8988T (cell line): ENCODE data around the gene CEP295NL.
"Not testable (repeated sequence)": the region's sequence is repeated elsewhere in the genome, so short reads cannot be mapped to it uniquely, and the experiment has no call there.

Experiments
- DNase-seq: peaks from one replicate; pipeline ENCODE4 v3.0.0; 2011

The CEP295NL gene

DNA sequence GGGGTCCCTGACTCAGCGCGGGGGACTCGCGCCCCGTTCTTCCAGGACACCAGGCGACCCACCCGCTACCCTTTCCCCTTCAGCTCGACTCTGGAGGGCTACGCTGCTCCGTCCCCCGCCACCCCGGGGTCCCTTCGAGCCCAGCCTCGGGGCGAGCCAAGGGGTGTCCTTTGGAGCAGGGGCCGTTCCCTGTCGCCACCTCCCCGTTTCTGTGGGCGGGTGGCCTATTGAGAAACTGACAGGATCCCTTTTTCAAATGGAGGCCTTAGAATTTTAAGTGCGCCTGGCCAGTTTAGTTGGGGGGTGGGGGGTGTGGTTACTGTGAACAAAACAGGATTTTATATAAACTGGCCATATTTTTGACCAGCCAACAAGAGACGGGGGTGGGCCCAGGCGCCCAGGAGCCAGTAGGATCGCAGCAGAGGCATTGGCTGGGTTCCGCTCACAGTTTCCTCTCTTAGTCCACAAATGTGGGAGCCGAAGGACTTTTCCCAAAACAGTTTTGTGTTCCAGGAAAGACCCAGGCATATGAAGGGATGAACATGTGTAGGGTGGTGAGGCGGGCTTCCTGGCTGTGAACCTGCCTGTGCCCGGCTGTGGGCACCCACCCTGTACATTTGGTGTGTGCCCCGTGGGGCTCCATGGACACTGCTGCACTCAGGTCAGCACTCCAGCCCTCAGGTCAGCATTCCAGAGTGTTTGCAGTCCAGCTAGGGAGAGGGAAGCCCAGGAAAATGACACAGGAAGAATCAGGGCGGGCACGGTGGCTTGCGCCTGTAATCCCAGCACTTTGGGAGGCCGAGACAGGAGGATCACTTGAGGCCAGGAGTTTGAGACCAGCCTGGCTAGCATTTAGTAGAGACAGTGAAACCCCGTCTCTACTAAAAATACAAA is 22.9 kb upstream of the CEP295NL start:
- no peak for DNase-seq

DNA sequence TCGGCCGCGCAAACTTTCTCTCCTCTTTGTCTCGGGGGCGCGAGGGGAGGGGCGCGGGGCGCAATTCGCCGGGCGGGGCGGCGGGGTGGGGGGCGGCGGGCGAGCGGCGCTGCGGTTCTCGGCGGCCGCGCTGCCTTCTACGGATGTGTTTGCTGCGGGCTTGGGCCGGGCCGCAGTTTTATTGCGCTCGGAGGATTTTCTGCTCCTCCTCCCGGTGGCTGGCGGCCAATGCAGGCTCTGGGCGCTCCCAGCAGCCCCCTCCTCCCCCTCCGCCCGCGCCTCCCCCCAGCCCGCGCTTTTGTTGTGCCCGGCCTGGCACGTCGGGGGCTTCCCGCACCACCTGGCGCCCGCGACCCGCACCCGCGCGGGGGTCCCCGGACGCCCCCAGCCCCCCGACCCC is 22.2 kb upstream of the CEP295NL start, which contains the start of gene TIMP2:
Gene TIMP2, minus strand, starts transcription at position 154 of the 400 bp plus-strand sequence. CDS start 299 bp downstream, outside the sequence.
- peak; percentile 81 for DNase-seq

DNA sequence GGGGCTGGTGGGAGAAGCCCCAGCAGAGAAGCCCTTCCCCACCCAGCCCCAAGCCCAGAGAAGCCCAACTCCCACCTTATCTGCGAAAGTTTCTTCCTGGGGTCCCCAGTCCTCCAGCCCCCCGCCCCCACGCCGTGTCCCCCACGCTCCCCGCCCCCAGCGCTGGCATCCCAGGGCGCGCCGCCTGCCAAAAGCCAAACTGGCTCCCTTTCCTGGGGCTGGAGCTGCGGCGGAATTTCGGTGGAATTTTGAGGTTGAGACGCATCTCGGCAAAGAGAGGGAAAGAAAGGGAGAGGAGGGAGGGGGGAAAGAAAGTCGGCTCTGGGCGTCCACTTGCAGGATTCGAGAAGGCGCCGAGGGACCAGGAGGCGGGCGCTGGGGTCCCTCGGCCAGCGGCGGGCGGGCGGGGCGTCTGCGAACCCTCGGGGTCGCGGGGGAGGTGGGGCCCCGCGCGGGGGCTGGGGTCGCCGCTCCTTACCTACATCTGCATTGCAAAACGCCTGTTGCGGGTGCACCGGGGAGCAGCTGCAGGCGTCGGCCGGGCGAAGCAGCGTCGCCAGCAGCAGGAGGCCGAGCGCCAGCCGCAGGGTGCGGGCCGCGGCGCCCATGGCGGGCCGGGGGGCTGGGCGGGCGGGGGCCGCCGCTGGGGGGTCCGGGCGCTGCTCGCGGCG is 21.6 kb upstream of the CEP295NL start:
- no peak for DNase-seq

DNA sequence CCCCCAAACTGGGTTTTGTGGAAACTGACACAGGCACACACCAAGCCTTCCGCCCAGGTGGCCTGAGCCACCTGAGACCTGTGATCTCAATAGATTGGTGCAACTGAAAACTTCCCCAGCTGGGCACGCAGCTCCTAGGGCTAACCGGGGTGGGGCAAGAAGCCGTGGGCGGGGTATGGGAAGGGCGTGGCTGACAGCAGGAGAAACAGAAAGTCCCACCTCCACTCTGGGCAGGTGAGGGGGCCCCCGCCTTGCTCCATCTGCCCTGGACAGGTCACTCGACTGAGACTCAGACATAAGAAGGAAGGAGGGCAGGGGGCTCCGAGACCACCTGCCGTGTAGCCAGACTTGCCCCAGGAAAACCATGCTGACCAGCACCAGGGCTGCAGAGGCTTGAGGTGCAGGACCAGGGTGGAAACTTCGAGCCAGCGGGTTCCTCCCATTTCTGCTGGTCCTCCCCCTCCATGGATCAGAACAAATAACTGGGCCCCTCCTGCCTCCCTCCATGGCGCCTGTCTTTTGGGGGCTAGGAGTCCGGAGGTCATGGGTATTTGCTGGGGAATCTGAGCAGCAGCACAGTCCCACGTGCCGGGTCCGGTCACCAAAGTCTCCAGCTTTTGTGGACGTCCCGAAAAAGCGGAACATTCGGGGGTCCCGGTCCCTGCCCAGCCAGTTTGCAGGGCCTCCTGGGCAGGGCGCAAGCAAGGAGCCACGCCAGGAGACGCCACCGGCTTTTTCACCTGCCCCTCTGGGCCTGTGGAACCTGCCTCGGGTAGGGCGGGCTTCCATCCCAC is 20.9 kb upstream of the CEP295NL start:
- peak; percentile 70 for DNase-seq

DNA sequence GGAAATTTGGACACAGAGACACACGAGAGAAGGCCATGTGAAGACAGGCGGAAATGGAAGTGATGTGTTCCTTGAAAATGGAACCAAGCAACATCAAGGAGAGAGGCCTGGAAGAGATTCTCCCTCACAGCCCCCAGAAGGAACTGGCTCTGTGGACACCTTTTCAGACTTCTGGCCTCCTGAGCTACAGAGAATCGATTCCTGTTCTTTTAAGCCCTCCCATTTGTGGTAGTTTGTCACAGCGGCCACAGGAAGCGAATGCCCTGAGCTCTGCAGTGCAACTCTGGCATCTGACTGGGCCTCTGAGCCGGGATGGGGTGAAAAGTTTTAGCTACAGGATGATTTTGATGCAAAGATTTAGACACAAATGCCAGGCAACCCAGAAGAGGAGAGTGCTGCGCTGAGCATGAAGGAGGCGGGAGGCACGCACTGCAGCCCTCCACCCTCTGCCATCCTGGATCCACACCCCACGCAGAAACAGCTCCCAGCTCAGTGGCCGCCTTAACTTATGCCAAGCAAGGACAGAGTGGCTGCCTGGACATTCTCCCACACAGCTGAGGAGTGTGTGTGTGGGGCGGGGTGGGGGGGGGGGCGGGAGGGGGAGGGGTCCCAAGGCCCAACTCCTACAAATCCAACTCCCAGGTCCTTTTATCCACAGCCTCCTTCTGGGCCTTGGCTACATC is 20.0 kb upstream of the CEP295NL start:
- DNase-seq, result no peak

DNA sequence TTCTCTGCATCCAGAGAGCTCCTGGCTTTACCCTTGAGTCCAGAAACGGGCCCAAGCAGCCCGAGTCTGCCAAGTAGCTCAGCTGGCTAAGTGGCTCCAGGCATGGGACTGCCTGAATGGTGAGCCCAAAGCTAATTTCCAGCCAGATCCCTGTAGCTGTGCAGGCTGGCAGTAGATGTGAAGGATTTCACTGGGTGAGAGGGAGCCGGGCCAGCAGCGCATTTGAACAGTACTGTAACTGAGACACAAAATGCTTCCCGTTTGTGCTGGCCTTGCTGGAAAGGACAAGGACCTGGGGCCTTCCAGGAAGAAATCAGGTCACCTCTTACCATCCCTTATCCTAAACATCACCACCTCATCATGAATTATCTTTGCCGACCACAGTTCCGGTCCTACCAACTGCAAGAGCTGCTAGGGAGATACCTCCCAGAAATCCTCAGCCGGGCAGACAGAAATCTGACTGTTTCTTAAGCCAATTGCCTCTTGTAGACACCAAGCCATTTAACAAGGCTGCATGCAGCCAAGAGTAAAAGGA is 18.5 kb upstream of the CEP295NL start:
- no peak for DNase-seq

DNA sequence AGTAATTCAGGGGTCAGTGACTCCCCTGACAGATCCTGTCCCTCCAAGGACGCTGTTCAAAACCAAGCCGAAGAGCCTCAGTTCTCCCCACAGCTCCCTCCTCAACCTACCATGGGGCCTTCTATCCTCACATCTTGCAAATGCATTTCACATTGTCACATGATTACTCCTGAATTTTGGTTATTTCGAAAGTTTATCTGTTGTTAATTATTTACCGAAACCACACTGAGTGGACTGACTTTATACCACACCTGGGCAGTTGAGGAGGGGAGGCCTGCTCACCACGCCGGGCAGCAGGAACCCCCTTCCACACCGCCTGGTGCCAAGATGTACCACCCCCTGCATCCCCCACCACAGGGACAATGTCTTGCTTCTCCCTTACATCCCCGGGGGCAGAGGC is 17.5 kb upstream of the CEP295NL start:
- DNase-seq, result no peak

DNA sequence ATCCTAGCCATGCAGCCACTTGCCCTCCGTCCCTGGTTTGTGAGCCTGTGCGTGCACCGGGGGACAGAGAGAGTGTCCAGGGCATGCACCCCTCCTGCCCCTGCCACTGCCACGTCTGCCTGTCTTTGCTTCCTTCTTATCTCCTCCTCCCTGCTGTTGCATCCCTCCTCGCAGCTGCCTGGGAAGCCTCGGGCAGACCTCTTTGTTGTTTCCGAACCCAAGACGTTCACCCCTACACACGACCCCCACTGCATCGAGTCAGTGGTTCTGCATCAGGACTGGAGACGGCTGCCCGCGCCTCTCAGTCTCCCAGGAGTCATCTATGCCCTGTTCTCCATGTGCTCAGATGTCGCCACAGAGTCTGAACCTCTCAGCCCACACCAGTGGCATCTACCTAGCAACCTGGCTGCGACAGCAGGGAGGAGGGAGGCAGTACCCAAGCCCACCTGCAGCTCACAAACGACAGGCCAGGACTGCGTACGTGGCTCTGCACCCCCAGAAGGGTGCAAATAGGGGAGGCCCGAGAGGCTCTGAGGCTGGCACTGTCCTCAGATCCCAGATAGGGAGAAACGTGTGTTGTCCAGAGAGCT is 17.0 kb upstream of the CEP295NL start:
- no peak for DNase-seq

DNA sequence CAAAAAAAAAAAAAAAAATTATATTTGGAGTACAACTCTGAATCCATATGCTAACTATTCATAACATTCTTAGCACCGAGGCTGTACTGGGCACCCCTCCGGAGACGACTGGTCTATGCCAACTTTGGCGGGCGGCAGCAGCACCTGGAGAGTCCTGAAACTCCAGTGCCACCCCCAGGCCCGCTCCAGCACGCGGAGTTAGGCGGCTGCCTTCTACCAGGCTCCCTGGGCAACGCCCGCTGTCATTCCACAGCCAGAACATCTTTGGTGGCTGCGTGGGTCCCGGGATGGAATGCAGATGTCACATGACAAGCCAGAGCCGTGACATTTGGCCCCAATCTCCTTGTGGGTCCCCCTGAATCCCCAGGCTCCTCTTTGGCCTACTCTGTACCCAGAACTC is 16.0 kb upstream of the CEP295NL start:
- no peak for DNase-seq

DNA sequence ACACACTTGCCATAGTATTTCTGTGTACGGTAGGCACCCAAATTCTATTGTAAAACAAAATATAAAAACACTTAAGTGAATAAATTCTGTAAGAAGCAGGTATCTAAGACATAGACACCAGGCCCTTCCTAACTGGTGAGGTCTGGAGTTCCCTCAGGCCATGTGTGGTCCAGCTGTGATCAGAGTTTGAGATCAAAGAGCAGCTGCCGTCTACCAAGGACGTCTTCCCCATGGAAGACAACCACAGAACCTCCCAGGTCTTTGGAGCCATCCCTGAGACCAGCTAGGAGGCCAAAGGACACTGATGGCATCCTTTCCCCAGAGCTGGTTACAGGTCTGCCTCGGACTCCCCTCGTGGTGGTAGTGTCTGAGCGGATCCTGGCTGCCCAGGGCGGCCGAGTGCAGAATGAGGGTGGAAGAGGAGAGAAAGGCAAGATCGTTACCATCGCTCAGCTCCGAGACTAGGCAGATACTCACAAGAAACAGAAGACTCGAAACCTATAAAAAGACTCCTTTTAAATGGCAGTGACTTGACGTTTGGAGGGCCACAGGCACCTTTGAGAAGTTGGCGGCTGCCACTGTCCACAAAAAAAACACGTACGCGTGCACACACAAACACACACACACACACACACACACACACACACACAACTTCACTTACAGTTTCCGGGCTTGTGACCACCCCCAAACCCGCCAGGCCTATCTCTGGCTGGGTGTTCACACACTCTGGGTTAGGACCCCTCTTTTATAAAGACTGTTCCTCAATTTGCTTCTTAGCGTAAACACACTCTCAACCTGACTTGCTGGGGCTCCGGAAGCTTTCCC is 14.7 kb upstream of the CEP295NL start:
- no peak for DNase-seq

DNA sequence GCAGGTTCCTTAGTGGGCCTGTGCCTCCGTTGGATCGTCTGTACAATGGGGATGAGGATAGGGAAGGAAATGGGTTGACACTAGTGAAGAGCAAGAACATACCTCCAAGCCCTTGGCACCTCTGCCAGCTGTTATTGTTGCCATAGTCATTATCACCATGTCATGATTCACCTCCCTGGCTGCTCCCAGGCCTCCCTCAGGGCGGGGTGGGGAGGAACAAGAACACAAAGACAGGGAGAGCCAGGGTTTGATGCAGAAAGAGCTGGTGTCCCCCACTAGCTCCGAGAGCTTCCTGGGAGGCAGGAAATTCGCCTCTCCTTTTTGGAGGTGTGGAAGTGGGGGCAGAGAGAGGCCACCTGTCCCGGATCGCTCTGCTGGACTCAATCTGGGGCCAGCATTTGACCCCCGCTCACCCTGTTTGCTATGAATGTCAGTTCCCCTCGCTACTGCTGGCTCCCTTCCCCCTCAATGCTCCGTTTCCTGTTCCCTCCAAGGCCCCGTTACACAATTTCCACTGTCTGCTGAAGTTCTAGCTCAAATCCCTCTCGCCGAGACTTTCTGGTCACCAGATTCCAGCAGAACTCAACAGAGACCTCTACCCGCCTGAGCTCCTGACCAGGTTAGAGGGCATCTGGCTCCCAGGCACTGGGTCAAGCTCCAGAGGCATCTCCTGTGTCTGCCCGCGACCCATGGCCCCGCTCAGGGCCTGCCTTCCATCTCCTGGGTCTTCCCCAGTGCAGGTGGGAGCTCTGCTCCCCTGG is 13.1 kb upstream of the CEP295NL start:
- no peak for DNase-seq

DNA sequence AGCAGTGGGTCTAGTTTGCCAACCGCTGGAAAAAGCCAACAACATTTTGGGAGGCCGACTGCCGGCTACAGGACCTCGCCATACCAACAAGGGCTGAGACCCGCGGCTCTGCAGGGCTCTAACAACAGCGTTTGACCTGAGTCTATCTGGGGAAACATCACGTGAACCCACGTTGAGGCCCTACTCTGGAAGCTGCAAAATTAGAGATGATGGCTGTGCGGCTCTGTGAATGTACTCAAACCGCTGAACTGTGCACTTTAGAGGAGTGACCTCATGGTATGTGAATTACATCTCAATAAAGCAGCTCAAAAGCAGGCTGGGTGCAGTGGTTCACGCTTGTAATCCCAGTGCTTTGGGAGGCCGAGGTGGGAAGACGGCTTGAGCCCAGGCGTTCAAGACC is 10.1 kb upstream of the CEP295NL start:
- DNase-seq, result no peak

DNA sequence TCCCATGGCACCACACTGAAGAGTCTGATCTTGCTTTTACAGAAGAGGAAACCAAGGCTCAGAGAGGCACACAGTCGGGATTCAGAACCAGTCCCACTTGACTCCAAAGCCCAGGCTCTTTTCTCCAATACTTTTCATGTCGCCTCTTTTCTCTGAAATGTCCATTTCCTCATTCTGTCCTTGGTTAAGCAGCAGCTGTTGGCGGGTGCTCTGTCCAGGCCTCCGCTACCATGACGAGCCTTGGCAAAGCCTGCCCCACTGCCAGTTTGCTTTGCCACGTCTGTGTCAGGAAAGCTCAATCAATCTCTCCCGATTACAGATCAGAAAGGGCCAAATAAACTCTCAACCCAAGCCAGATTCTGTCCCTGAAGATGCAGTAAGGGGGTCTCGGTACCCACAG is 9.1 kb upstream of the CEP295NL start:
- DNase-seq, result no peak

DNA sequence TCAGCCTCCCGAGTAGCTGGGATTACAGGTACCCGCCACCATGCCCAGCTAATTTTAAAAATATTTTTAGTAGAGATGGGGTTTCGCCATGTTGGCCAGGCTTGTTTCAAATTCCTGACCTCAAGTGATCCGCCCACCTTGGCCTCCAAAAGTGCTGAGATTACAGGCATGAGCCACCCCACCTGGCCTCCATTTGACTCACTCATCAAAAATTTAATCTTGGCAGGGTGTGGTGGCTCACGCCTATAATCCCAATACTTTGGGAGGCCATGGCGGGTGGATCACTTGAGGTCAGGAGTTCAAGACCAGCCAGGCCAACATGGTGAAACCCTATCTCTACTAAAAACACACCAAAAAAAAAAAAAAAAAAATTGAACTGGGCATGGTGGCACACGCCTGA is 8.5 kb upstream of the CEP295NL start:
- not testable (repeated sequence) for DNase-seq

DNA sequence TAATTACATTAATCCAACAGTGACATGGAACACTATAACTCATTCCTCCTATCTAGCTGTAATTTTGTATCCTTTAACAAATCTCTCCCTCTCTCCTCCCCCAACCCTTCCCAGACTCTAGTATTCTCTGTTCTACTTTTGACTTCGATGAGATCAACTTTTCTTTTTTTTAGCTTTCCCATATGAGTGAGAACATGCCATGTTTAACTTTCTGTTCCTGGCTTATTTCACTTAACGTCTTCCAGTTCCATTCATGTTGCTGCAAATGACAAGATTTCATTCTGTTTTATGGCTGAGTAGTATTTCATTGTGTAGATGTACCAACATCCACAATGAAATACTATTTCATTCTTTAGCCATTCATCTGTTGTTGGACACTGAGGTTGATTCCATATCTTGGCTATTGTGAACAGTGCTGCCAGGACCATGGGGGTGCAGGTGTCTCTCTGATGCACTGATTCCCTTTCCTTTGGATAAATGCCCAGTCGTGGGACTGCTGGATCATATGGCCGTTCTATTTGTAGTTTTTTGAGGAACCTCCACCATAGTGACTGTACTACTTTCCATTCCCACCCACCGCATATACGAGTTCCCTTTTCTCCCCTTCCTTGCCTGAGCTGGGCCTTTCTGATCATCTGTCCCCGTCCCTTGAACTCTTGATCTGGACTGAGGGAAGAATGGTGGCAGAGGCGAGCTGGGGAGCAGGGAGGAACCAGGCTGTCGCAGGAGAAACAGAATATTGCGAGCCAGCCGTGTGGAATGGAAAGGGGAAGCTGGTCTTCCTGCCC is 7.7 kb upstream of the CEP295NL start:
- DNase-seq, result no peak

DNA sequence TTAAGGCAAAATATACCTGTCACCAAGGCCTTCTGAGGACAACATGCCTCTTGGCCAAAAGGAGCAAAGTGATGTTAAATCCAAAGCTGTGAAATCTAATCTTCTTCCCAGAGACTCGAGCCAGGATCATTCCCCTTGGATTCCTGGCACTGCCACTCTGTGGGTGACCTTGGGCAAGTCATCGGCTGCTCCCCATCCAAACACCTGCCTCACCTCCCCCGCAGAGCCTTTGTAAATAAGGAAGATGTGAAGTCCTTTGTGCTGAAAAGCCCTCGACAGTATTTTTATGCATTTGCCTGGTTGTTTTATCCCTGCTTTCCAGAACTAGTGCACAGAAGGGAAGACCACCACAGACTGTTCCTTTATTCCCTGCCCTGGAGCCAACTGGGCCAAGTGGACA is 5.4 kb upstream of the CEP295NL start:
- no peak for DNase-seq

DNA sequence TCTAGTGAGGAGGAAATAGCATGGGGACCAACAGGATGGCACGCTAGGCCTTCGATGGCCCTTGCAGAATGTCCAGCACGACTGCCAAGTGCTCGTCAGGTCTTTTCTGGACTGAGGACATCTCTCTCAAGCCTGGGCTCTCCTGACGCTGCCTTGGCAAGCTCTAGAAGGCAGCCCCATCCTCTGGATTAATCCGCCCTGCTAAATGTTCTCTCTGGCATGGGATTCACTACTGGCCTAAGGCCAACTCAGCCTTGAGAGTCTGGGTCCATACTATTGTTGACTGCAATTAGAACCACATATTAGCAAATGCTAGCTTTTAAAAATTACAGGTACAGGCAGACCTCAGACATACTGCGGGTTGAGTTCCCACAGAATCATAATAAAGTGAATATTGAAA is 2.5 kb upstream of the CEP295NL start:
- no peak for DNase-seq

DNA sequence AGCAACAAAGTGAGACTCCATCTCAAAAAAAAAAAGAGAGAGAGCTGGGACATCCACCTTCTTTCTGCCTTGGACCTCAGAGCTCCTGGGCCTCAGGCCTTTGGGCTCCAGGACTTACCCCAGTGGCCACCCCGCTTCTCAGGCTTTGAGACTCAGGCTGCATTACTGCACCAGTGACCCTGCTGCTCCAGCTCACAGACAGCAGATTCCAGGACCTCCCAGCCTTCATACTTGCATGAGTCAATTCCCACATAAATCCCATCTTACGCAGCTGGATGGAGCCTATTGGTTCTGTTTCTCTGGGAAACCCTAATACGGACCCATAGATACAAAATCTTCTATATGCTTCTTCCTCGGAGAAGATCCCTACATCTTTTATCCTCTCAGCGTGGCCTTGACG is 2.1 kb upstream of the CEP295NL start:
- DNase-seq, result no peak

DNA sequence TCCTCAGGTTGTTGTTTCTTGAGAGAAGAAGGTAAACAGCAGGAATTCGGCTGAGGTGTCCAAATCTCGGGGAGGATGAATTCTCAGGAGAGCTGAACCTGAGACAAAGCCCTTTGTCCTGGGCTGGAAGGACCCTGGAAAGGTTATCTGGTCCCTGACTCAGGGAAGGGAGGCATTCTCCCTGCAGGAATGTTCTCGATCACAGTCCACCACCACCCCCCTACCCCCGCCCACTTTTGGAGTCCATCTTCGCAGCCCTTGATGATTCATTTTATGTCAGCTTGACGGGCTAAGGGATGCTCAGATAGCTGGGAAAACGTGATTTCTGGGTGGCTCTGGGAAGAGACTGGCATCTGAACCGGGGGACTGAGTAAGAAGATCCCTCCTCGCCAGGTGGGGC is 1.4 kb upstream of the CEP295NL start:
- DNase-seq, result no peak

DNA sequence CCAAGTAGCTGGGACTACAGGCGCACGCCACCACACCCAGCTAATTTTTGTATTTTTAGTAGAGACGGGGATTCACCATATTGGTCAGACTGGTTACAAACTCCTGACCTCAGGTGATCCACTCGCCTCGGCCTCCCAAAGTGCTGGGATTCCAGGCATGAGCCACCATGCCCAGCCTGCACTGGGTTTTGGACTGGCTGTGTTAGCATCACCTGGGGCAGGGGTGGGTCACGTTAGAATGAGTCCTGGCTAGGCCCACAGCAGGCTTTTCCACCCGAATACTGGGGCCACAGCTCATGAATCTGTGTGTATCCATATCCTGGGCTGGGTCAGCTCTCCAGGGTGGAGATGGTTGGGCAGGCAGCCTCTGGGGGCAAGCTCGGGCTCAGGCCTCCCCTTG is 770 bp downstream of the CEP295NL start:
- DNase-seq, result not testable (repeated sequence)
